ENCODE results near the gene ZNF775. TPM values are rescaled to one million over a fixed set of nuclear protein-coding genes. Genes with fewer than 3 reads are reported as not detected.

Gene ZNF775
- polyA plus RNA-seq, 3 donors = 1.3 to 2.7 (median 1.4) TPM

- H3K27me3 Mint-ChIP-seq (ENCODE audit: low read depth in 3 of 3) = peaks cover 40 to 52% (median 44%) of the 10 kb centered on the region in 3 donors
- peaks cover 27 to 42% of the 10 kb centered on the region in 2 donors for H3K27me3 ChIP-seq (ENCODE audit: control insufficient read depth in 2 of 2, insufficient read depth in 2 of 2, low read length in 2 of 2)
- H3K9ac ChIP-seq (ENCODE audit: insufficient read depth, low read length, poor library complexity, severe bottlenecking) = no peak overlapping the region
- intact Hi-C loops (cut with micrococcal nuclease) = loop anchor here in 1 of 2 donors (10.0 kb wide), 1 partner anchor 54 kb away; no protein-coding TSS in a partner anchor
- no peak overlapping the region for H3K4me3 ChIP-seq (replicated peaks in 1 of 3; ENCODE audit: low read depth in 2 of 3, low read length in 3 of 3)
- no peak for DNase-seq
- H2AFZ ChIP-seq (ENCODE audit: insufficient read depth, low read depth, low read length, poor library complexity, severe bottlenecking) = no peak overlapping the region
- no peak overlapping the region for H3K4me2 ChIP-seq (replicated peaks; ENCODE audit: extremely low read depth, low read length, poor library complexity, severe bottlenecking)
- peak overlapping the region; percentile 43 to 81 for H3K4me3 Mint-ChIP-seq
- H3K27ac ChIP-seq (ENCODE audit: low read depth in 1 of 2, low read length in 2 of 2) = no peak overlapping the region
- WGBS (ENCODE audit: insufficient coverage) = 17% methylated on average over 27 of the region's 29 CpGs
- peaks cover 10 to 22% of the 10 kb centered on the region in 2 donors for H3K9me3 ChIP-seq (replicated peaks in 1 of 2; ENCODE audit: control insufficient read depth in 1 of 2, insufficient read depth in 1 of 2, low read length in 2 of 2)
- no peaks in the 10 kb centered on the region for H4K20me1 ChIP-seq (ENCODE audit: insufficient read depth, low read length)
- TF ChIP-seq CTCF (IDR thresholded peaks at IDR 0.05) = no peak
- H3K9me3 Mint-ChIP-seq = peaks cover 0 to 33% (median 15%) of the 10 kb centered on the region in 7 donors
- peaks cover 5 to 8% of the 10 kb centered on the region in 2 donors for H3K36me3 Mint-ChIP-seq
- peaks cover 6 to 12% of the 10 kb centered on the region in 2 donors for H3K4me1 ChIP-seq (ENCODE audit: control insufficient read depth in 1 of 2, insufficient read depth in 2 of 2, low read length in 2 of 2)
- H3K79me2 ChIP-seq (ENCODE audit: insufficient read depth, low read length) = no peaks in the 10 kb centered on the region
- H3K27ac Mint-ChIP-seq = no peak overlapping the region
- H3K36me3 ChIP-seq (replicated peaks in 1 of 2; ENCODE audit: control insufficient read depth in 1 of 2, insufficient read depth in 2 of 2, low read length in 2 of 2) = no peaks in the 10 kb centered on the region
- H3K4me1 Mint-ChIP-seq = peaks cover 12% of the 10 kb centered on the region
These were observed 38.3 kb upstream of the ZNF775 start for GRCh38 chr7:150340875-150341262.

- WGBS (ENCODE audit: insufficient coverage) = 39% methylated on average over 43 of the region's 49 CpGs
- Mint-ChIP-seq H3K4me1 (peaks cover 14% of the 10 kb centered on the region), H3K4me3 (peak within 1 kb of the TSS; percentile 43 to 81), H3K27ac (no peak within 1 kb of the TSS), H3K9me3 (peaks cover 0 to 33% (median 15%) of the 10 kb centered on the region in 7 donors), H3K36me3 (peaks cover 5 to 8% of the 10 kb centered on the region in 2 donors), H3K27me3 (ENCODE audit: low read depth in 3 of 3) (peaks cover 40 to 58% (median 44%) of the 10 kb centered on the region in 3 donors)
- Histone ChIP-seq H3K36me3 (replicated peaks in 1 of 2; ENCODE audit: control insufficient read depth in 1 of 2, insufficient read depth in 2 of 2, low read length in 2 of 2) (no peaks in the 10 kb centered on the region), H3K4me3 (replicated peaks in 1 of 3; ENCODE audit: low read depth in 2 of 3, low read length in 3 of 3) (no peak within 1 kb of the TSS), H3K4me2 (replicated peaks; ENCODE audit: extremely low read depth, low read length, poor library complexity, severe bottlenecking) (no peak within 1 kb of the TSS), H3K9ac (ENCODE audit: insufficient read depth, low read length, poor library complexity, severe bottlenecking) (no peak within 1 kb of the TSS), H4K20me1 (ENCODE audit: insufficient read depth, low read length) (no peaks in the 10 kb centered on the region), H3K4me1 (ENCODE audit: control insufficient read depth in 1 of 2, insufficient read depth in 2 of 2, low read length in 2 of 2) (peaks cover 6 to 12% of the 10 kb centered on the region in 2 donors), H3K79me2 (ENCODE audit: insufficient read depth, low read length) (no peaks in the 10 kb centered on the region), H3K27ac (ENCODE audit: low read depth in 1 of 2, low read length in 2 of 2) (no peak within 1 kb of the TSS), H2AFZ (ENCODE audit: insufficient read depth, low read depth, low read length, poor library complexity, severe bottlenecking) (no peak within 1 kb of the TSS), H3K9me3 (replicated peaks in 1 of 2; ENCODE audit: control insufficient read depth in 1 of 2, insufficient read depth in 1 of 2, low read length in 2 of 2) (peaks cover 10 to 22% of the 10 kb centered on the region in 2 donors), H3K27me3 (ENCODE audit: control insufficient read depth in 2 of 2, insufficient read depth in 2 of 2, low read length in 2 of 2) (peaks cover 27 to 42% of the 10 kb centered on the region in 2 donors)
- intact Hi-C loops (cut with micrococcal nuclease) = loop anchor here in 1 of 2 donors (10.0 kb wide), 1 partner anchor 53 kb away; no protein-coding TSS in a partner anchor
- no peak for DNase-seq
- TF ChIP-seq CTCF (IDR thresholded peaks at IDR 0.05) = no peak
These were observed 37.6 kb upstream of the ZNF775 start, which contains the start of gene RARRES2 for GRCh38 chr7:150341263-150342120. RARRES2 (minus strand) TSS chr7:150341629; CDS start chr7:150340609, 1,020 bp downstream.
